Ovary (tissue), 9 donors: ENCODE measurements around the gene C6orf132. TPM values are rescaled to one million over a fixed set of nuclear protein-coding genes. Genes with fewer than 3 reads are reported as not detected.

Source experiments
- DNase-seq, 5 donors: peaks; one replicate each; pipeline ENCODE4 v3.0.0-alpha.2; 2019 to 2020
- H3K27ac ChIP-seq, 2 donors: fragments of 200-600 bp; one replicate each; pipeline versions ENCODE4 v1.5.1 to v1.8.0; 2019 to 2022
- H3K27me3 ChIP-seq: fragments of 200-600 bp; one replicate; pipeline ENCODE4 v1.8.0; 2022
- H3K36me3 ChIP-seq: fragments of 200-600 bp; sonication (generic); one replicate; pipeline ENCODE4 v1.5.1; 2019
- H3K4me1 ChIP-seq: one replicate; pipeline ENCODE4 v1.8.1; 2013; ENCODE audit warnings: mild to moderate bottlenecking, moderate library complexity; ENCODE audit not compliant: insufficient read depth
- H3K4me3 ChIP-seq: fragments of 200-600 bp; sonication (generic); one replicate; pipeline ENCODE4 v1.5.1; 2017
- H3K9me3 ChIP-seq, 2 donors: fragments of 200-600 bp in 1 of 2; sonication (generic) in 1 of 2; one replicate each; pipeline versions ENCODE4 v1.5.1 to v1.8.1; 2013 to 2019; ENCODE audit warnings: mild to moderate bottlenecking in 1 of 2, moderate library complexity in 1 of 2
- CTCF ChIP-seq, 3 donors: fragments of 450-650 bp in 2 of 3; fragments of 200-600 bp in 1 of 3; IDR thresholded peaks; one replicate each; pipeline versions ENCODE4 v1.5.1 to v1.8.0; 2016 to 2022; ENCODE audit warnings: antibody characterized with exemption in 3 of 3, mild to moderate bottlenecking in 1 of 3
- EP300 ChIP-seq: sonication (generic); formaldehyde crosslinking; IDR thresholded peaks from one replicate; pipeline ENCODE4 v1.6.1; 2017; ENCODE audit warnings: antibody characterized with exemption
- POLR2A ChIP-seq: fragments of 450-650 bp; IDR thresholded peaks from one replicate; pipeline ENCODE4 v1.6.1; 2017; ENCODE audit warnings: antibody characterized with exemption, mild to moderate bottlenecking, moderate library complexity
- WGBS, 3 donors: extraction: QIAGEN DNeasy Blood & Tissue Kit in 1 of 3; methylation state at CpG; one replicate each; pipeline versions ENCODE4 v1.1.5 to v1.1.7; 2013 to 2017; 5-methylcytosine and 5-hydroxymethylcytosine counted together
- intact Hi-C, 4 donors: fragments of 100-400 bp; cut with DNase I; formaldehyde crosslinking; loops; one replicate each; pipeline versions ENCODE4 v1.11.0 to v1.15.1; 2022 to 2023
- polyA plus RNA-seq, 2 donors: library from polyadenylated mRNA; stranded (reverse); fragments of 200-250 nt in 1 of 2; fragments of 350-450 nt in 1 of 2; fragmentation: Illumina TruSeq in 1 of 2; extraction: RNeasy Lipid Tissue Mini Kit (QIAGEN cat#74804) in 1 of 2; gene quantifications; one replicate each; pipeline ENCODE4 v1.2.3, GENCODE V29; 2013 to 2014
- total RNA-seq, 7 donors: library from RNA; depleted of rRNA in 2 of 7; stranded (reverse); fragments of >200 nt in 2 of 7; fragmentation: NEBNext Ultra II Directional in 3 of 7; extraction: Animal tissue kit (Norgen Biotek cat#: 25700) in 3 of 7; gene quantifications; one replicate each; pipeline versions ENCODE4 v1.1.0 to v1.2.4, GENCODE V29; 2016 to 2023
- donor health status: DM: no; HTN: no; CAD: no; lungs with moderate emphysema.
- donor health status: DM: no; HTN: no; CAD: no.
- donor health status: Bipolar disorder and iron deficiency.
- donor health status: DM: yes; HTN: yes; CAD: no.
- donor health status: DM: no; HTN: no; CAD: no.
- donor health status: DM: yes; HTN: yes; CAD: no.

Gene C6orf132
- total and polyA plus RNA-seq, 9 donors: 0.05 to 14.1 (median 1.1) TPM

- intact Hi-C loops: loop anchor here in 3 of 4 donors (5.0 to 10.0 kb wide), 2 partner anchors 82 to 85 kb away; no protein-coding TSS in a partner anchor
- no peak for DNase-seq
- TF ChIP-seq EP300 (no peak), CTCF (IDR thresholded peaks at IDR 0.05) (no peak), POLR2A (no peak)
- no peaks in the 10 kb centered on the region for H3K27me3 ChIP-seq
- WGBS, 3 donors: 69 to 76% (median 74%) methylated on average over 4 of the region's 4 CpGs
- H3K9me3 ChIP-seq: no peaks in the 10 kb centered on the region
- no peaks in the 10 kb centered on the region for H3K36me3 ChIP-seq
- no peak overlapping the region for H3K4me3 ChIP-seq
- H3K4me1 ChIP-seq: no peaks in the 10 kb centered on the region
- H3K27ac ChIP-seq: no peak overlapping the region
Observed at GRCh38 chr6:42159431-42160024, 17.1 kb upstream of the C6orf132 start.

GRCh38 chr6:42158631-42159030 lies 16.2 kb upstream of the C6orf132 start:
- Histone ChIP-seq H3K4me3 (no peak overlapping the region), H3K27ac (no peak overlapping the region), H3K36me3 (no peaks in the 10 kb centered on the region), H3K27me3 (no peaks in the 10 kb centered on the region), H3K9me3 (no peaks in the 10 kb centered on the region), H3K4me1 (no peaks in the 10 kb centered on the region)
- TF ChIP-seq POLR2A (no peak), EP300 (no peak), CTCF (IDR thresholded peaks at IDR 0.05) (no peak)
- intact Hi-C loops: loop anchor here in 1 of 4 donors (5.0 kb wide), 1 partner anchor 81 kb away; no protein-coding TSS in a partner anchor
- 74 to 91% (median 90%) methylated on average over 2 of the region's 2 CpGs for WGBS, 3 donors
- no peak for DNase-seq

- no peak for TF ChIP-seq POLR2A
- no peak for TF ChIP-seq CTCF (IDR thresholded peaks at IDR 0.05)
- no peak for TF ChIP-seq EP300
- 45 to 69% (median 63%) methylated on average over 2 of the region's 2 CpGs for WGBS, 3 donors
- intact Hi-C loops: loop anchor here in 1 of 4 donors (5.0 kb wide), 1 partner anchor 81 kb away; no protein-coding TSS in a partner anchor
- Histone ChIP-seq H3K4me1 (no peaks in the 10 kb centered on the region), H3K4me3 (no peak overlapping the region), H3K9me3 (no peaks in the 10 kb centered on the region), H3K27ac (no peak overlapping the region), H3K27me3 (no peaks in the 10 kb centered on the region), H3K36me3 (no peaks in the 10 kb centered on the region)
- no peak for DNase-seq
Observed at GRCh38 chr6:42158011-42158410, 15.6 kb upstream of the C6orf132 start.

GRCh38 chr6:42156638-42157037 lies 14.2 kb upstream of the C6orf132 start:
- no peaks in the 10 kb centered on the region for H3K27me3 ChIP-seq
- TF ChIP-seq EP300: no peak
- TF ChIP-seq CTCF (IDR thresholded peaks at IDR 0.05): no peak
- TF ChIP-seq POLR2A: no peak
- no peaks in the 10 kb centered on the region for H3K9me3 ChIP-seq
- 63 to 68% (median 68%) methylated on average over 3 of the region's 3 CpGs for WGBS, 3 donors
- DNase-seq: no peak
- no peak overlapping the region for H3K27ac ChIP-seq
- no peak overlapping the region for H3K4me3 ChIP-seq
- no peaks in the 10 kb centered on the region for H3K4me1 ChIP-seq
- intact Hi-C loops: loop anchor here in 1 of 4 donors (5.0 kb wide), 1 partner anchor 79 kb away; no protein-coding TSS in a partner anchor
- no peaks in the 10 kb centered on the region for H3K36me3 ChIP-seq
